ENCODE data around the gene ZNF845.
A peak's percentile ranks its signal among the peaks of the same experiment; 100 is the strongest.
"Not testable (repeated sequence)": the region's sequence is repeated elsewhere in the genome, so short reads cannot be mapped to it uniquely, and the experiment has no call there.

ZNF845 gene

GRCh38 chr19:53357821-53358581 is 24.5 kb downstream of the ZNF845 start:
- H3K4me3 ChIP-seq (ENCODE audit: low read depth, low read length), result no peak overlapping the region
- no peak for DNase-seq (ENCODE audit: low read depth)
- TF ChIP-seq CTCF (IDR thresholded peaks at IDR 0.05; ENCODE audit: low read depth, low read length, missing control alignments), result no peak

GRCh38 chr19:53360056-53360455 is 26.5 kb downstream of the ZNF845 start:
- not testable (repeated sequence) for H3K4me3 ChIP-seq (ENCODE audit: low read depth, low read length); DNase-seq (ENCODE audit: low read depth)

GRCh38 chr19:53365134-53365898 is 31.8 kb downstream of the ZNF845 start, which contains the start of gene ZNF525:
Gene ZNF525 (plus strand): TSS chr19:53365705. CDS start chr19:53372282, 6,577 bp downstream.
- peak; percentile 22 for TF ChIP-seq CTCF (IDR thresholded peaks at IDR 0.05; ENCODE audit: low read depth, low read length, missing control alignments)
- DNase-seq (ENCODE audit: low read depth), result peak; percentile 71
- H3K4me3 ChIP-seq (ENCODE audit: low read depth, low read length), result peak within 1 kb of the TSS; percentile 74

DNA sequence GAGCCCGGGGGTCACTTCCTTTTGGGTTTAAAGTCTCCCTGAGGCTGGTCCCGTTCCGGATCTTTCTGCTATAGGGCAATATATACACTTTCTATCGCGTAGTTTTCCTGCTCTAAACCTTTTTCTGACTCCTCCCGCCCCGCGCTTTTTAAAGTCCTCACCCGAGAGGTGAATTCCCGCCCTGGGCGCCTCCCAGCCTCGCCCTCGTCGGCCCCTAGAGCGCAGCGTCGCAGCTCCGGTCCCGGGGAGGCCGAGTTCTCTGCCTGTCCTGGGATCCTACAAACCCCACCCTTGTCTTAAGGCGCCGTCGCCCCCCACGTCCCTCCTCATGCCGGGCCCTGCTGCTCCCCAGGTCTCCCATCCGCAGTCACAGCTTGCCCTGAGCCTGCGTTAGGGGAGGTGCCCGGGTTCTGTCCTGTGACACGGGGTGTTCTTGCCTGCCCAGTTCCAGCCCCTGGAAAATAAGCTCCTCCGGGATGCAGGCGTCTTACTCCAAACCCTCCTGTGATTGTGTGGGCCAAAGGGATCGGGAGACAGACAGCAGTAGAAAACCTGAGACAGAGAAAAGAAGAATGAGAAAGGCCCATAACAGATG is 32.4 kb downstream of the ZNF845 start:
- TF ChIP-seq CTCF (IDR thresholded peaks at IDR 0.05; ENCODE audit: low read depth, low read length, missing control alignments), result no peak
- no peak for DNase-seq (ENCODE audit: low read depth)
- peak overlapping the region; percentile 74 for H3K4me3 ChIP-seq (ENCODE audit: low read depth, low read length)

DNA sequence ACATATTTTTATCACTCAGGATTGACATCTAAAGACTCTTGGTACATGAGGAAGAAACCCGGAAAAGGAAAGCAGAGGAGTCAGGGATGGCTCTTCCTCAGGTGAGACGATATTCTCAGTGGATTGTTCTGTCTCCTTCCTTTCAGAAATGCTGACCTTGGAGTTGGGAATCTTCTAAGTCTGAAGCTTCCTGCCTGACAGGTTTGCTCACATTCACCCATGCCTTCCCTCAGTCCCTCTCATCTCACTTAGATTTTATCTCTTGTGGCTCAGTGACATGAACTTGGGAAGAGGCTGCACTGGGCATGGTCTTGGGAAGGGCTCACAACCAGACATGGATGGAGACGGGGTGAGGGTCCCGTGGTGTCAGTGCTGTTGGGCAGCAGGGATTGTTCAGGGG is 38.6 kb downstream of the ZNF845 start:
- TF ChIP-seq CTCF (IDR thresholded peaks at IDR 0.05; ENCODE audit: low read depth, low read length, missing control alignments), result no peak
- no peak for DNase-seq (ENCODE audit: low read depth)
- H3K4me3 ChIP-seq (ENCODE audit: low read depth, low read length), result no peak overlapping the region

DNA sequence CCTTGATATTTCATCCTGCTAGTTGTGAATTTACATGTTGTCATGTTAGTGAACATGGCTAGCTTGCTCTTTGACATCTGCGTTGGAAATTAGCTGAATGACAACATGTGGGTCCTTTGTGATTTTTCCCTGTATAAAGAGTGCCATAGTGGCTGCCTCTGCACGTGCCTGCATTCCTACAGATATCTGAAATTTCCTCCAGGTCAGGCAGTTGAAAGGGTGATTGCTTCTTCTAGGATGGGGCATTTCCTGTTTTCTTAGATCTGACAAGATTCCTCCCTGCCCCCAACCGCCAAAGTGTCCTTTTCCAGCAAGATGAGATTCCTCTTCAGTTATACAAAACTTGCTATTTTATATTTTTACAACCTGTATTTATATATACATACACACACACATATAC is 40.7 kb downstream of the ZNF845 start:
- no peak for DNase-seq (ENCODE audit: low read depth)
- no peak overlapping the region for H3K4me3 ChIP-seq (ENCODE audit: low read depth, low read length)
- TF ChIP-seq CTCF (IDR thresholded peaks at IDR 0.05; ENCODE audit: low read depth, low read length, missing control alignments), result no peak

- TF ChIP-seq CTCF (IDR thresholded peaks at IDR 0.05; ENCODE audit: low read depth, low read length, missing control alignments), result no peak
- DNase-seq (ENCODE audit: low read depth), result no peak
- no peak overlapping the region for H3K4me3 ChIP-seq (ENCODE audit: low read depth, low read length)
Measured at GRCh38 chr19:53374743-53375142, 41.2 kb downstream of the ZNF845 start.

Data from GM12864 (cell line).